Breast epithelium (tissue), 3 donors: ENCODE measurements around the gene FMO5.

Source experiments
- CTCF ChIP-seq, 3 donors: fragments of 450-650 bp; IDR thresholded peaks; one replicate each; pipeline ENCODE4 v1.5.1; 2016 to 2017; ENCODE audit warnings: antibody characterized with exemption in 3 of 3, mild to moderate bottlenecking in 3 of 3, moderate library complexity in 3 of 3
- POLR2A ChIP-seq: fragments of 450-650 bp; IDR thresholded peaks from one replicate; pipeline ENCODE4 v1.6.1; 2016; ENCODE audit warnings: antibody characterized with exemption, mild to moderate bottlenecking, moderate library complexity
- POLR2AphosphoS5 ChIP-seq, 3 donors: sonication (generic); formaldehyde crosslinking; IDR thresholded peaks; one replicate each; pipeline ENCODE4 v1.6.1; 2017; ENCODE audit warnings: antibody characterized with exemption in 3 of 3

GRCh38 chr1:147214842-147215539 lies 10.1 kb downstream of the FMO5 start:
- TF ChIP-seq POLR2A (no peak), CTCF (IDR thresholded peaks at IDR 0.05) (no peak), POLR2AphosphoS5 (IDR thresholded peaks at IDR 0.05) (no peak)
